GM23338 (cell line): ENCODE measurements around the gene SLC37A2. TPM values are rescaled to one million over a fixed set of nuclear protein-coding genes. Genes with fewer than 3 reads are reported as not detected.

Experiments used
- ATAC-seq: fragments of 200-7000 bp; cut with Tn5 transposase; 3 replicates; pipeline ENCODE4 v1.9.1; 2020
- DNase-seq: peaks from one replicate; pipeline ENCODE4 v3.0.0-alpha.2; 2015; ENCODE audit warnings: low spot score
- H2AFZ ChIP-seq: fragments of 200-600 bp; sonication (generic); 2 replicates; pipeline ENCODE4 v1.8.0; 2016; ENCODE audit warnings: antibody characterized with exemption, mild to moderate bottlenecking, moderate library complexity
- H3F3A ChIP-seq: fragments of 200-600 bp; sonication (generic); replicated peaks from 2 replicates; pipeline ENCODE4 v1.8.0; 2017; ENCODE audit warnings: antibody characterized with exemption, mixed run types, low read depth
- H3K27ac ChIP-seq: fragments of 200-600 bp; sonication (generic); 2 replicates; pipeline ENCODE4 v1.6.1; 2016; ENCODE audit warnings: low read depth
- H3K27me3 ChIP-seq: fragments of 200-600 bp; sonication (generic); 2 replicates; pipeline ENCODE4 v1.8.0; 2016; ENCODE audit warnings: mild to moderate bottlenecking, mixed run types, moderate library complexity; ENCODE audit not compliant: insufficient read depth
- H3K36me3 ChIP-seq: fragments of 200-600 bp; sonication (generic); 2 replicates; pipeline ENCODE4 v1.8.0; 2016; ENCODE audit warnings: mild to moderate bottlenecking; ENCODE audit not compliant: insufficient read depth
- H3K4me1 ChIP-seq: fragments of 200-600 bp; sonication (generic); 2 replicates; pipeline ENCODE4 v1.8.0; 2016; ENCODE audit warnings: mild to moderate bottlenecking, moderate library complexity; ENCODE audit not compliant: insufficient read depth
- H3K4me2 ChIP-seq: fragments of 200-600 bp; sonication (generic); 2 replicates; pipeline ENCODE4 v1.7.1; 2017; ENCODE audit warnings: mixed run types
- H3K4me3 ChIP-seq: fragments of 200-600 bp; sonication (generic); 2 replicates; pipeline ENCODE4 v1.6.1; 2016; ENCODE audit warnings: mixed run types
- H3K79me2 ChIP-seq: fragments of 200-600 bp; sonication (generic); replicated peaks from 2 replicates; pipeline ENCODE4 v1.8.0; 2017; ENCODE audit warnings: mild to moderate bottlenecking; ENCODE audit not compliant: insufficient read depth
- H3K9me2 ChIP-seq: fragments of 200-600 bp; sonication (generic); 2 replicates; pipeline ENCODE4 v1.8.0; 2017; ENCODE audit not compliant: insufficient read depth
- H4K20me1 ChIP-seq: fragments of 200-600 bp; sonication (generic); replicated peaks from 2 replicates; pipeline ENCODE4 v1.8.0; 2017; ENCODE audit warnings: mild to moderate bottlenecking; ENCODE audit not compliant: insufficient read depth
- H3K27ac Mint-ChIP-seq: 2 replicates; pipeline ENCODE4 v1.8.0; 2020; ENCODE audit warnings: inconsistent platforms, mild to moderate bottlenecking, moderate library complexity, mixed read lengths
- H3K27me3 Mint-ChIP-seq: 3 replicates; pipeline ENCODE4 v1.8.0; 2022; ENCODE audit warnings: low read depth, mild to moderate bottlenecking, moderate library complexity, mixed read lengths, inconsistent platforms; ENCODE audit not compliant: insufficient read depth, poor library complexity
- H3K36me3 Mint-ChIP-seq: 3 replicates; pipeline ENCODE4 v1.8.0; 2021; ENCODE audit warnings: low read depth, mild to moderate bottlenecking, inconsistent platforms, moderate library complexity, mixed read lengths
- H3K4me1 Mint-ChIP-seq: 3 replicates; pipeline ENCODE4 v1.8.0; 2020; ENCODE audit warnings: mild to moderate bottlenecking, inconsistent platforms, mixed read lengths
- H3K4me3 Mint-ChIP-seq: 3 replicates; pipeline ENCODE4 v1.8.0; 2021; ENCODE audit warnings: moderate library complexity, mild to moderate bottlenecking, inconsistent platforms, mixed read lengths
- H3K9me3 Mint-ChIP-seq: 3 replicates; pipeline ENCODE4 v1.8.0; 2020; ENCODE audit warnings: moderate library complexity, mild to moderate bottlenecking, inconsistent platforms, mixed read lengths
- EZH2 ChIP-seq: fragments of 200-600 bp; sonication (generic); IDR thresholded peaks from one replicate; pipeline ENCODE4 v1.8.0; 2017; ENCODE audit warnings: antibody characterized with exemption, mild to moderate bottlenecking, low read depth; ENCODE audit not compliant: unreplicated experiment
- EZH2phosphoT487 ChIP-seq: fragments of 200-600 bp; sonication (generic); IDR thresholded peaks from one replicate; pipeline ENCODE4 v1.8.1; 2018; ENCODE audit warnings: antibody characterized with exemption; ENCODE audit not compliant: unreplicated experiment
- NANOG ChIP-seq: IDR thresholded peaks from 2 replicates; pipeline ENCODE4 v1.6.1; 2016; ENCODE audit warnings: antibody characterized with exemption, borderline replicate concordance
- POLR2AphosphoS5 ChIP-seq: IDR thresholded peaks from 2 replicates; pipeline ENCODE4 v1.6.1; 2016; ENCODE audit warnings: antibody characterized with exemption, low read depth
- STAT1 ChIP-seq: IDR thresholded peaks from one replicate; pipeline ENCODE4 v1.6.1; 2016; ENCODE audit warnings: antibody characterized with exemption; ENCODE audit not compliant: unreplicated experiment
- ZNF331 ChIP-seq: fragments of 250-450 bp; sonication (Bioruptor Pico); IDR thresholded peaks from 2 replicates; pipeline ENCODE4 v1.5.0; 2020; ENCODE audit warnings: low read depth, mild to moderate bottlenecking, moderate library complexity
- polyA plus RNA-seq: library from polyadenylated mRNA; unstranded; fragments of >200 nt; fragmentation: Nextera tagmentation; extraction: Ambion mirVana; gene quantifications from 2 replicates; pipeline ENCODE4 v1.2.1, GENCODE V29; 2016
- total RNA-seq: library from RNA; depleted of rRNA; stranded (reverse); fragments of >200 nt; shearing (Covaris generic); gene quantifications from 2 replicates; pipeline ENCODE4 v1.2.3, GENCODE V29; 2014
- TF ChIP-seq, protein P1 (sequence below): IDR thresholded peaks from one replicate; pipeline ENCODE4 v1.6.1; 2018; ENCODE audit warnings: antibody characterized with exemption; ENCODE audit not compliant: unreplicated experiment
- TF ChIP-seq, protein P2 (sequence below): fragments of 250-450 bp; sonication (Bioruptor Pico); IDR thresholded peaks from 2 replicates; pipeline ENCODE4 v1.5.0; 2020; ENCODE audit warnings: mild to moderate bottlenecking, moderate library complexity
- TF ChIP-seq, protein P3 (sequence below): IDR thresholded peaks from 2 replicates; pipeline ENCODE4 v1.6.1; 2016; ENCODE audit warnings: antibody characterized with exemption

SLC37A2 gene
- total and polyA plus RNA-seq, 2 experiments from 2014 or later: 0.40 to 1.6 TPM

DNA sequence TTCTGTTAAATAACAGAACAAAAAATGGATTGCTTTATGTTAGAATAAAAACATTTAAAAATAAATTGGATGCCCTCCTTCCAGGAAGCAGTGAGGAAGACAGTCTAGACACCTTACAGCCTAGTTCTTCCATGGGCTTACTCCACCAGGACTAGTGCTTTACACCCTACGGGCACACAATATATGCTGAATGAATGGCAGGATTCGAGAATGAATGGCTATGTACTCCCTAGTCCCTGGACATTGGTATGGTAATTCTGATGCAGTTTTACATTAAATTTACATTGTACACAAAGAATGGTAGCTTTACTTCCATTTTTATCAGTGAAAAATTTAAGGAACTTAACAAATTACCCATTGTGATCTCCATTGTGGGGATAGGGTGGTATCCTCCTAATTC, 31.6 kb downstream of the SLC37A2 start (continued):
- TF ChIP-seq, protein P1, sequence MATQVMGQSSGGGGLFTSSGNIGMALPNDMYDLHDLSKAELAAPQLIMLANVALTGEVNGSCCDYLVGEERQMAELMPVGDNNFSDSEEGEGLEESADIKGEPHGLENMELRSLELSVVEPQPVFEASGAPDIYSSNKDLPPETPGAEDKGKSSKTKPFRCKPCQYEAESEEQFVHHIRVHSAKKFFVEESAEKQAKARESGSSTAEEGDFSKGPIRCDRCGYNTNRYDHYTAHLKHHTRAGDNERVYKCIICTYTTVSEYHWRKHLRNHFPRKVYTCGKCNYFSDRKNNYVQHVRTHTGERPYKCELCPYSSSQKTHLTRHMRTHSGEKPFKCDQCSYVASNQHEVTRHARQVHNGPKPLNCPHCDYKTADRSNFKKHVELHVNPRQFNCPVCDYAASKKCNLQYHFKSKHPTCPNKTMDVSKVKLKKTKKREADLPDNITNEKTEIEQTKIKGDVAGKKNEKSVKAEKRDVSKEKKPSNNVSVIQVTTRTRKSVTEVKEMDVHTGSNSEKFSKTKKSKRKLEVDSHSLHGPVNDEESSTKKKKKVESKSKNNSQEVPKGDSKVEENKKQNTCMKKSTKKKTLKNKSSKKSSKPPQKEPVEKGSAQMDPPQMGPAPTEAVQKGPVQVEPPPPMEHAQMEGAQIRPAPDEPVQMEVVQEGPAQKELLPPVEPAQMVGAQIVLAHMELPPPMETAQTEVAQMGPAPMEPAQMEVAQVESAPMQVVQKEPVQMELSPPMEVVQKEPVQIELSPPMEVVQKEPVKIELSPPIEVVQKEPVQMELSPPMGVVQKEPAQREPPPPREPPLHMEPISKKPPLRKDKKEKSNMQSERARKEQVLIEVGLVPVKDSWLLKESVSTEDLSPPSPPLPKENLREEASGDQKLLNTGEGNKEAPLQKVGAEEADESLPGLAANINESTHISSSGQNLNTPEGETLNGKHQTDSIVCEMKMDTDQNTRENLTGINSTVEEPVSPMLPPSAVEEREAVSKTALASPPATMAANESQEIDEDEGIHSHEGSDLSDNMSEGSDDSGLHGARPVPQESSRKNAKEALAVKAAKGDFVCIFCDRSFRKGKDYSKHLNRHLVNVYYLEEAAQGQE: no peak
- TF ChIP-seq, protein P2, sequence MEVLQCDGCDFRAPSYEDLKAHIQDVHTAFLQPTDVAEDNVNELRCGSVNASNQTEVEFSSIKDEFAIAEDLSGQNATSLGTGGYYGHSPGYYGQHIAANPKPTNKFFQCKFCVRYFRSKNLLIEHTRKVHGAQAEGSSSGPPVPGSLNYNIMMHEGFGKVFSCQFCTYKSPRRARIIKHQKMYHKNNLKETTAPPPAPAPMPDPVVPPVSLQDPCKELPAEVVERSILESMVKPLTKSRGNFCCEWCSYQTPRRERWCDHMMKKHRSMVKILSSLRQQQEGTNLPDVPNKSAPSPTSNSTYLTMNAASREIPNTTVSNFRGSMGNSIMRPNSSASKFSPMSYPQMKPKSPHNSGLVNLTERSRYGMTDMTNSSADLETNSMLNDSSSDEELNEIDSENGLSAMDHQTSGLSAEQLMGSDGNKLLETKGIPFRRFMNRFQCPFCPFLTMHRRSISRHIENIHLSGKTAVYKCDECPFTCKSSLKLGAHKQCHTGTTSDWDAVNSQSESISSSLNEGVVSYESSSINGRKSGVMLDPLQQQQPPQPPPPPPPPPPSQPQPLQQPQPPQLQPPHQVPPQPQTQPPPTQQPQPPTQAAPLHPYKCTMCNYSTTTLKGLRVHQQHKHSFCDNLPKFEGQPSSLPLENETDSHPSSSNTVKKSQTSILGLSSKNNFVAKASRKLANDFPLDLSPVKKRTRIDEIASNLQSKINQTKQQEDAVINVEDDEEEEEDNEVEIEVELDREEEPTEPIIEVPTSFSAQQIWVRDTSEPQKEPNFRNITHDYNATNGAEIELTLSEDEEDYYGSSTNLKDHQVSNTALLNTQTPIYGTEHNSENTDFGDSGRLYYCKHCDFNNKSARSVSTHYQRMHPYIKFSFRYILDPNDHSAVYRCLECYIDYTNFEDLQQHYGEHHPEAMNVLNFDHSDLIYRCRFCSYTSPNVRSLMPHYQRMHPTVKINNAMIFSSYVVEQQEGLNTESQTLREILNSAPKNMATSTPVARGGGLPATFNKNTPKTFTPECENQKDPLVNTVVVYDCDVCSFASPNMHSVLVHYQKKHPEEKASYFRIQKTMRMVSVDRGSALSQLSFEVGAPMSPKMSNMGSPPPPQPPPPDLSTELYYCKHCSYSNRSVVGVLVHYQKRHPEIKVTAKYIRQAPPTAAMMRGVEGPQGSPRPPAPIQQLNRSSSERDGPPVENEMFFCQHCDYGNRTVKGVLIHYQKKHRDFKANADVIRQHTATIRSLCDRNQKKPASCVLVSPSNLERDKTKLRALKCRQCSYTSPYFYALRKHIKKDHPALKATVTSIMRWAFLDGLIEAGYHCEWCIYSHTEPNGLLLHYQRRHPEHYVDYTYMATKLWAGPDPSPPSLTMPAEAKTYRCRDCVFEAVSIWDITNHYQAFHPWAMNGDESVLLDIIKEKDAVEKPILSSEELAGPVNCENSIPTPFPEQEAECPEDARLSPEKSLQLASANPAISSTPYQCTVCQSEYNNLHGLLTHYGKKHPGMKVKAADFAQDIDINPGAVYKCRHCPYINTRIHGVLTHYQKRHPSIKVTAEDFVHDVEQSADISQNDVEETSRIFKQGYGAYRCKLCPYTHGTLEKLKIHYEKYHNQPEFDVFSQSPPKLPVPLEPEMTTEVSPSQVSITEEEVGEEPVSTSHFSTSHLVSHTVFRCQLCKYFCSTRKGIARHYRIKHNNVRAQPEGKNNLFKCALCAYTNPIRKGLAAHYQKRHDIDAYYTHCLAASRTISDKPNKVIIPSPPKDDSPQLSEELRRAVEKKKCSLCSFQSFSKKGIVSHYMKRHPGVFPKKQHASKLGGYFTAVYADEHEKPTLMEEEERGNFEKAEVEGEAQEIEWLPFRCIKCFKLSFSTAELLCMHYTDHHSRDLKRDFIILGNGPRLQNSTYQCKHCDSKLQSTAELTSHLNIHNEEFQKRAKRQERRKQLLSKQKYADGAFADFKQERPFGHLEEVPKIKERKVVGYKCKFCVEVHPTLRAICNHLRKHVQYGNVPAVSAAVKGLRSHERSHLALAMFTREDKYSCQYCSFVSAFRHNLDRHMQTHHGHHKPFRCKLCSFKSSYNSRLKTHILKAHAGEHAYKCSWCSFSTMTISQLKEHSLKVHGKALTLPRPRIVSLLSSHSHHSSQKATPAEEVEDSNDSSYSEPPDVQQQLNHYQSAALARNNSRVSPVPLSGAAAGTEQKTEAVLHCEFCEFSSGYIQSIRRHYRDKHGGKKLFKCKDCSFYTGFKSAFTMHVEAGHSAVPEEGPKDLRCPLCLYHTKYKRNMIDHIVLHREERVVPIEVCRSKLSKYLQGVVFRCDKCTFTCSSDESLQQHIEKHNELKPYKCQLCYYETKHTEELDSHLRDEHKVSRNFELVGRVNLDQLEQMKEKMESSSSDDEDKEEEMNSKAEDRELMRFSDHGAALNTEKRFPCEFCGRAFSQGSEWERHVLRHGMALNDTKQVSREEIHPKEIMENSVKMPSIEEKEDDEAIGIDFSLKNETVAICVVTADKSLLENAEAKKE (CRISPR knock-in tag): no peak
- TF ChIP-seq EZH2 (no peak), STAT1 (no peak), EZH2phosphoT487 (no peak)

DNA sequence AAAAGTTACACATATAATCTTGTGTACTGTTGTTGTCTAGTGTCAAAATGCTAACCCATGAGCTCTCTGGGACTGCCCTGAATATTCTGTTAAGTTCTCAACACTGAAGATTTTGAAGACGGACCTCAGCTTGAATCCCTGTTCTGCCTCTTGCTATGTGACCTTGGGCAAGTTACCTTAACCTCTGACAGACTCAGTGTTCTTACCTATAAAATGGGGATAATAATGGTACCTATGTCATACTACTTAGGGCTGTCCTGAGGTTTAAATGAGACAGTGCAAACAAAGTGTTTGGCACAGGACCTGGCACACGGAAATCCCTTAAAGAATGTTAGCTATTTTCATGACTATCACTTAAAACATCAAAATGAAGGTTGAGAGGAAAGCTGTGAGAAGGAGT, 37.0 kb downstream of the SLC37A2 start:
- H3K27me3 ChIP-seq: no peaks in the 10 kb centered on the region
- no peaks in the 10 kb centered on the region for H3K9me2 ChIP-seq
- H3K36me3 Mint-ChIP-seq: peaks cover 51% of the 10 kb centered on the region
- peaks cover 10% of the 10 kb centered on the region; the same call in 1 of the 2 replicates for H3K36me3 ChIP-seq
- no peak overlapping the region for H3K4me3 Mint-ChIP-seq
- no peaks in the 10 kb centered on the region; the same call in 1 of the 2 replicates for H4K20me1 ChIP-seq
- no peaks in the 10 kb centered on the region for H3F3A ChIP-seq
- H3K27ac ChIP-seq: no peak overlapping the region
- peaks cover 18% of the 10 kb centered on the region for H3K9me3 Mint-ChIP-seq
- no peak overlapping the region for H3K4me2 ChIP-seq
- H3K27ac Mint-ChIP-seq: no peak overlapping the region
- no peak overlapping the region for H3K4me3 ChIP-seq
- no peak for DNase-seq
- H2AFZ ChIP-seq: no peak overlapping the region
- peaks cover 14% of the 10 kb centered on the region; the same call in 2 of the 3 replicates for H3K4me1 Mint-ChIP-seq
- H3K27me3 Mint-ChIP-seq: no peaks in the 10 kb centered on the region
- peaks cover 10% of the 10 kb centered on the region; the same call in 1 of the 2 replicates for H3K79me2 ChIP-seq
- H3K4me1 ChIP-seq: peaks cover 4% of the 10 kb centered on the region
- ATAC-seq: no peak
- no peak for TF ChIP-seq POLR2AphosphoS5
- TF ChIP-seq, protein P1: no peak
- no peak for TF ChIP-seq NANOG
- TF ChIP-seq ZNF331 (CRISPR knock-in tag): no peak
- TF ChIP-seq EZH2: no peak
- TF ChIP-seq EZH2phosphoT487: no peak
- TF ChIP-seq, protein P3, sequence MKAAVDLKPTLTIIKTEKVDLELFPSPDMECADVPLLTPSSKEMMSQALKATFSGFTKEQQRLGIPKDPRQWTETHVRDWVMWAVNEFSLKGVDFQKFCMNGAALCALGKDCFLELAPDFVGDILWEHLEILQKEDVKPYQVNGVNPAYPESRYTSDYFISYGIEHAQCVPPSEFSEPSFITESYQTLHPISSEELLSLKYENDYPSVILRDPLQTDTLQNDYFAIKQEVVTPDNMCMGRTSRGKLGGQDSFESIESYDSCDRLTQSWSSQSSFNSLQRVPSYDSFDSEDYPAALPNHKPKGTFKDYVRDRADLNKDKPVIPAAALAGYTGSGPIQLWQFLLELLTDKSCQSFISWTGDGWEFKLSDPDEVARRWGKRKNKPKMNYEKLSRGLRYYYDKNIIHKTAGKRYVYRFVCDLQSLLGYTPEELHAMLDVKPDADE: no peak
- no peak for TF ChIP-seq STAT1
